WTC11 (cell line): ENCODE results near the gene VGF.

ENCODE experiments used
- RELA ChIP-seq: sonication (generic); formaldehyde crosslinking; IDR thresholded peaks from 2 replicates; pipeline ENCODE4 v1.8.1; 2022; ENCODE audit warnings: missing genetic modification reagents, mild to moderate bottlenecking, borderline replicate concordance
- ZBTB21 ChIP-seq: sonication (generic); formaldehyde crosslinking; IDR thresholded peaks from 2 replicates; pipeline ENCODE4 v1.8.1; 2023; ENCODE audit warnings: mild to moderate bottlenecking, missing genetic modification reagents, borderline replicate concordance
- TF ChIP-seq, protein P1 (sequence below): sonication (generic); formaldehyde crosslinking; IDR thresholded peaks from 2 replicates; pipeline ENCODE4 v1.8.1; 2022; ENCODE audit warnings: mild to moderate bottlenecking, moderate library complexity, missing genetic modification reagents
- TF ChIP-seq, protein P2 (sequence below): sonication (generic); formaldehyde crosslinking; IDR thresholded peaks from 2 replicates; pipeline ENCODE4 v1.8.1; 2022; ENCODE audit warnings: mild to moderate bottlenecking, missing genetic modification reagents, moderate library complexity, borderline replicate concordance

DNA sequence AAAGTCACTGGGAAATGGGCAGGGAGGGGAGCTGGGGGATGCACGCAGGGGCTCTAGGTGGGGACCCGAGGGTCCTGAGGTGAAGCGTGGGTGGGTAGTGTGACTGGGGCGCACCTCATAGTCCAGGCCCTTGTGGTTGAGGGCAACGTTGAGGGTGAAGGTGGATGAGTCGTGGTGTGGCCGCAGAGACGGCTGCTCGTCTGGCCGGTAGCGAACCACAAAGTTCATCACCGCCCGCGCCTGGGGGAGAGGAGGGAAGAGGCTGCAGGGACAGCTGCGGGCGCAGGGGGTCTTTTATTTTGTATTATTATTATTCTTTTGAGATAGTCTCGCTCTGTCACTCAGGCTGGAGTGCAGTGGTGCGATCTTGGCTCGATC, 41.3 kb upstream of the VGF start:
- TF ChIP-seq RELA (CRISPR knock-in tag) (no peak), ZBTB21 (CRISPR knock-in tag) (no peak)
- TF ChIP-seq, protein P1, sequence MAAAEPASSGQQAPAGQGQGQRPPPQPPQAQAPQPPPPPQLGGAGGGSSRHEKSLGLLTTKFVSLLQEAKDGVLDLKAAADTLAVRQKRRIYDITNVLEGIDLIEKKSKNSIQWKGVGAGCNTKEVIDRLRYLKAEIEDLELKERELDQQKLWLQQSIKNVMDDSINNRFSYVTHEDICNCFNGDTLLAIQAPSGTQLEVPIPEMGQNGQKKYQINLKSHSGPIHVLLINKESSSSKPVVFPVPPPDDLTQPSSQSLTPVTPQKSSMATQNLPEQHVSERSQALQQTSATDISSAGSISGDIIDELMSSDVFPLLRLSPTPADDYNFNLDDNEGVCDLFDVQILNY, result no peak
- TF ChIP-seq, protein P2, sequence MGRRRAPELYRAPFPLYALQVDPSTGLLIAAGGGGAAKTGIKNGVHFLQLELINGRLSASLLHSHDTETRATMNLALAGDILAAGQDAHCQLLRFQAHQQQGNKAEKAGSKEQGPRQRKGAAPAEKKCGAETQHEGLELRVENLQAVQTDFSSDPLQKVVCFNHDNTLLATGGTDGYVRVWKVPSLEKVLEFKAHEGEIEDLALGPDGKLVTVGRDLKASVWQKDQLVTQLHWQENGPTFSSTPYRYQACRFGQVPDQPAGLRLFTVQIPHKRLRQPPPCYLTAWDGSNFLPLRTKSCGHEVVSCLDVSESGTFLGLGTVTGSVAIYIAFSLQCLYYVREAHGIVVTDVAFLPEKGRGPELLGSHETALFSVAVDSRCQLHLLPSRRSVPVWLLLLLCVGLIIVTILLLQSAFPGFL, result no peak
